Neutrophil (primary cell): Measurements from ENCODE around the gene SETD4.

Source experiments
- H3K27ac ChIP-seq: fragments of 200-600 bp; sonication (generic); 2 replicates; pipeline ENCODE4 v1.5.1; 2016; ENCODE audit warnings: mild to moderate bottlenecking, moderate library complexity
- H3K27me3 ChIP-seq: fragments of 200-600 bp; sonication (generic); 2 replicates; pipeline ENCODE4 v1.6.0; 2016; ENCODE audit warnings: mild to moderate bottlenecking
- H3K36me3 ChIP-seq: fragments of 200-600 bp; sonication (generic); 2 replicates; pipeline ENCODE4 v1.5.1; 2017
- H3K4me1 ChIP-seq, 2 experiments: fragments of 200-600 bp in 1 of 2; sonication (generic) in 1 of 2; 1 replicate in 1 of 2; 2 replicates in 1 of 2; pipeline versions ENCODE4 v1.5.1 to v1.6.1; 2013 to 2016; ENCODE audit warnings: low read depth in 1 of 2, low read length in 1 of 2, mild to moderate bottlenecking in 1 of 2, moderate library complexity in 1 of 2; ENCODE audit not compliant: control insufficient read depth in 1 of 2, insufficient read depth in 1 of 2
- H3K4me3 ChIP-seq, 2 experiments: fragments of 200-600 bp in 1 of 2; sonication (generic) in 1 of 2; 1 replicate in 1 of 2; 2 replicates in 1 of 2; pipeline ENCODE4 v1.5.1; 2013 to 2016; ENCODE audit warnings: low read depth in 1 of 2, low read length in 1 of 2, mild to moderate bottlenecking in 1 of 2, moderate library complexity in 1 of 2
- H3K9me3 ChIP-seq: fragments of 200-600 bp; sonication (generic); 2 replicates; pipeline ENCODE4 v1.5.1; 2016
- TF ChIP-seq, protein P1 (sequence below): fragments of 200-600 bp; sonication (generic); IDR thresholded peaks from 2 replicates; pipeline ENCODE4 v1.5.1; 2016; ENCODE audit warnings: antibody characterized with exemption

Gene SETD4

DNA sequence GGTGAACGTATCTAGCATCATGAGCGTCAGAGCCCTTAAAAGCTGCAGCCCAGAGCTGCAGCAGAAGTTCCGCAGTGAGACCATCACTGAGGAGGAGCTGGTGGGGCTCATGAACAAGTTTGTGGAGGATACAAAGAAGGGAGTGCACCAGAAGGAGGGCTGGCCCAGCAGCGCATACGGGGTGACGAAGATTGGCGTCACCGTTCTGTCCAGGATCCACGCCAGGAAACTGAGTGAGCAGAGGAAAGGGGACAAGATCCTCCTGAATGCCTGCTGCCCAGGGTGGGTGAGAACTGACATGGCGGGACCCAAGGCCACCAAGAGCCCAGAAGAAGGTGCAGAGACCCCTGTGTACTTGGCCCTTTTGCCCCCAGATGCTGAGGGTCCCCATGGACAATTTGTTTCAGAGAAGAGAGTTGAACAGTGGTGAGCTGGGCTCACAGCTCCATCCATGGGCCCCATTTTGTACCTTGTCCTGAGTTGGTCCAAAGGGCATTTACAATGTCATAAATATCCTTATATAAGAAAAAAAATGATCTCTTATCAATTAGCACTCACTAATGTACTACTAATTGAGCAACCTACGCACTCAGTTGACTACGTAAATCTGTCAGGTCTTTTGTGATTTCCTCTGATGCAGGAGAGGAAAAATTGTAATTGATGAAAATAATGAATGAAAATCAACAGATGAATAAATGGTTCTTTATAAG, 12.3 kb upstream of the SETD4 start:
- Histone ChIP-seq H3K27ac (no peak overlapping the region), H3K4me3 (no peak overlapping the region), H3K4me1 (peaks cover 12 to 15% of the 10 kb centered on the region in 2 experiments), H3K36me3 (no peaks in the 10 kb centered on the region), H3K27me3 (no peaks in the 10 kb centered on the region), H3K9me3 (no peaks in the 10 kb centered on the region)
- TF ChIP-seq, protein P1, sequence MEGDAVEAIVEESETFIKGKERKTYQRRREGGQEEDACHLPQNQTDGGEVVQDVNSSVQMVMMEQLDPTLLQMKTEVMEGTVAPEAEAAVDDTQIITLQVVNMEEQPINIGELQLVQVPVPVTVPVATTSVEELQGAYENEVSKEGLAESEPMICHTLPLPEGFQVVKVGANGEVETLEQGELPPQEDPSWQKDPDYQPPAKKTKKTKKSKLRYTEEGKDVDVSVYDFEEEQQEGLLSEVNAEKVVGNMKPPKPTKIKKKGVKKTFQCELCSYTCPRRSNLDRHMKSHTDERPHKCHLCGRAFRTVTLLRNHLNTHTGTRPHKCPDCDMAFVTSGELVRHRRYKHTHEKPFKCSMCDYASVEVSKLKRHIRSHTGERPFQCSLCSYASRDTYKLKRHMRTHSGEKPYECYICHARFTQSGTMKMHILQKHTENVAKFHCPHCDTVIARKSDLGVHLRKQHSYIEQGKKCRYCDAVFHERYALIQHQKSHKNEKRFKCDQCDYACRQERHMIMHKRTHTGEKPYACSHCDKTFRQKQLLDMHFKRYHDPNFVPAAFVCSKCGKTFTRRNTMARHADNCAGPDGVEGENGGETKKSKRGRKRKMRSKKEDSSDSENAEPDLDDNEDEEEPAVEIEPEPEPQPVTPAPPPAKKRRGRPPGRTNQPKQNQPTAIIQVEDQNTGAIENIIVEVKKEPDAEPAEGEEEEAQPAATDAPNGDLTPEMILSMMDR, result no peak

DNA sequence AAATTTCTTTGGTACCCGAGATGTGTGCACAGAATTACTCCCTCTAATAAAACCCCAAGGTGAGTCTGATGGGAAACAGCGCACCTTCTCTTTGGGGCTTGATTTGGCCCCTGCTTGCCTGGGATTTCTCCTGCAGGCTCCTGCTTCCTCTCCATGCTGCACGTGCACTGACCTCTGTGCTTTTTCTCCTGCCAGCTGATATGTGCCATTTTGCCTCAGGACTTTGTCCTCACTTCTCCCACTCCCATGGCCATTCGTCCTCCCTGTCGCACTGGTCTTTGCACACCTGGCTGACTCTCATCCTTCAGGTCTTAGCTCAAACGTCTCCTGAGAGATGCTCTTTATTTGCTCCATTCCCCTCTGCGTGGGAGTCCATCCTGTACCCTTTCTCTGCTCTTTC, 10.7 kb upstream of the SETD4 start:
- H3K9me3 ChIP-seq, result no peaks in the 10 kb centered on the region
- TF ChIP-seq, protein P1, result no peak
- H3K27ac ChIP-seq, result no peak overlapping the region
- no peak overlapping the region for H3K4me3 ChIP-seq
- no peaks in the 10 kb centered on the region for H3K36me3 ChIP-seq
- H3K27me3 ChIP-seq, result no peaks in the 10 kb centered on the region
- H3K4me1 ChIP-seq, result peaks cover 12 to 15% of the 10 kb centered on the region in 2 experiments

DNA sequence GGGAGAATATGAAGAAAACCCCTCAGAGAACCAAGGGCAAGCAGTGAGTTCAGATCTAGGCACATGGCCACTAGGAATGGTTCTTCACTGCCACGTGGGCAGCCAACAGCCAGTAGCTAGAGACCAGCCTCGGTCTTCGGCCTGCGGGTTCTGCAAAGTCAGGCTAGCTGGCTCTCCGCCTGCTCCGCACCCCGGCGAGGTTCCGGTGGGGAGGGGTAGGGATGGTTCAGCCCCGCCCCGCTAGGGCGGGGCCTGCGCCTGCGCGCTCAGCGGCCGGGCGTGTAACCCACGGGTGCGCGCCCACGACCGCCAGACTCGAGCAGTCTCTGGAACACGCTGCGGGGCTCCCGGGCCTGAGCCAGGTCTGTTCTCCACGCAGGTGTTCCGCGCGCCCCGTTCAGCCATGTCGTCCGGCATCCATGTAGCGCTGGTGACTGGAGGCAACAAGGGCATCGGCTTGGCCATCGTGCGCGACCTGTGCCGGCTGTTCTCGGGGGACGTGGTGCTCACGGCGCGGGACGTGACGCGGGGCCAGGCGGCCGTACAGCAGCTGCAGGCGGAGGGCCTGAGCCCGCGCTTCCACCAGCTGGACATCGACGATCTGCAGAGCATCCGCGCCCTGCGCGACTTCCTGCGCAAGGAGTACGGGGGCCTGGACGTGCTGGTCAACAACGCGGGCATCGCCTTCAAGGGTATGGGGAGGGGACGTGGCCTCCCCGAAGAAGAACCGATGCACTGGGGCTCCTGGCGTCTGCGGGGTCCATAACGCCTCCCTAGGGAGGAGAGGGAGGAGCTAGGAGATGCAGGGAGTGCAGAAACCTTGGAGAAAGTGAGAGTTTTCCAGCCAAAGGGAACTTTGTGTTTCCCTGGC, 9.6 kb upstream of the SETD4 start, which contains the start of gene CBR1:
Gene CBR1 (plus strand): TSS at position 312 of the 871 bp plus-strand sequence. CDS start 92 bp downstream, at position 404.
- H3K27ac ChIP-seq, result peak within 1 kb of the TSS; percentile 68
- peak within 1 kb of the TSS; percentile 92 to 96 for H3K4me3 ChIP-seq
- H3K4me1 ChIP-seq, result peaks cover 12 to 15% of the 10 kb centered on the region in 2 experiments
- no peaks in the 10 kb centered on the region for H3K9me3 ChIP-seq
- H3K27me3 ChIP-seq, result no peaks in the 10 kb centered on the region
- H3K36me3 ChIP-seq, result no peaks in the 10 kb centered on the region
- TF ChIP-seq, protein P1, result peak; percentile 58

DNA sequence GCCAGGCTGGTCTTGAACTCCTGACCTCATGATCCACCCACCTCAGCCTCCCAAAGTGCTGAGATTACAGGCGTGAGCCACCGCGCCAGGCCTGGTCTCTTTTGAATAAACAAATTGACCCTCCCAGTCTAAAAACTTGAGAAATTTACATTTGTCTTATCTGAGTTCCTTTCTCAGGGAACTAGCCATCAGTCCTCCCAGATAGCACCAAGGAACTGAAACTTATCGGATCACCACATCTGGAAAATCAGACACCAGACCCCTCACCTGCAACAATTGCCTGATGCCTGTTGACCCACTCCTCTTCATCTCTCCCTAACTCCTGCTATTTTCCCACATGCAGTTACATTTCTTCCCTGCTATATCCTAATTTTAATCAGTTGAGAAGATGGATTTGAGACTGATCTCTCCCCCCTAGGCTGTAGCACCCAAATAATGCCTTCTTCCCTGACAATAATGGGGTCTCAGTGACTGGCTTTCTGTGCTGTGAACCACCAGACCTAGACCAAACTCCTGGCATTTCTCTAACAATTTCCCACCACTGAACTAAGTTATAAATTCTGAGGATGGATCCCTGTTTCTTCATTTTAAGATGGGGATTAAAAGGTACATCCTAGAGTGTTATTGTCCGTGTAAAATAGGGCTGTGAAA, 8.5 kb upstream of the SETD4 start:
- Histone ChIP-seq H3K4me1 (peaks cover 12 to 15% of the 10 kb centered on the region in 2 experiments), H3K27ac (peak overlapping the region; percentile 68), H3K36me3 (no peaks in the 10 kb centered on the region), H3K27me3 (no peaks in the 10 kb centered on the region), H3K4me3 (peak overlapping the region; percentile 92 to 96), H3K9me3 (no peaks in the 10 kb centered on the region)
- TF ChIP-seq, protein P1, result no peak

DNA sequence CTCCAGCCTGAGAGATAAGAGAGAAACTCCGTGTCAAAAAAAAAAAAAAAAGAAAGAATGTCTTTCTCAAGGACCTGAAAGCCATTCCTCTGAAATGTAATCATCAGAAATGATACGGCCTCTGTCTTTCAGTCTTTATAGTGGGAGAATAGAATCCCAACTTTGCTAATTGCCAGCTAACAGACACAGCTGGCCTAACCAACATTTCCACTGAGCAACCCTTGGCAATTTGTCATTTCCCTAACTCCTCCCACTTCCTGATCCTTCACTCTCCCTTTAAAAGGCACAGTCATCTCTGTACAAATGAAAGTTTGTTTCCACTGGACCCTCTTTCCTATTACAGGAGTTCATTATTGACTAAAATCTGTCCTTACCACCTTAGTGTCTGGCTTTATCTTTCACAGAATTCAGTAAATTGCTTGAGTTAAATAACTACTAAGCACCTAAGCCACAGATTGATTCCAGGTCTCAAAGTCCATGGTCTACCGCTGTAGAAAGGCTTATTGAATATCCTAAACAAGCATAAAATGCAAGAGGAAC, 5.2 kb upstream of the SETD4 start:
- Histone ChIP-seq H3K4me1 (peaks cover 17 to 21% of the 10 kb centered on the region in 2 experiments), H3K4me3 (no peak overlapping the region), H3K9me3 (no peaks in the 10 kb centered on the region), H3K36me3 (no peaks in the 10 kb centered on the region), H3K27ac (no peak overlapping the region), H3K27me3 (no peaks in the 10 kb centered on the region)
- TF ChIP-seq, protein P1, result no peak
